Brain microvascular endothelial cell (primary cell): ENCODE data around the gene SHROOM3.

Experiments used
- DNase-seq: peaks from one replicate; pipeline ENCODE4 v3.0.0-alpha.2; 2020
- H3K27ac ChIP-seq: fragments of 250-450 bp; sonication (Bioruptor Pico); 2 replicates; pipeline ENCODE4 v1.5.1; 2020; ENCODE audit warnings: mild to moderate bottlenecking, moderate library complexity
- H3K27me3 ChIP-seq: fragments of 250-450 bp; sonication (Bioruptor Pico); replicated peaks from 2 replicates; pipeline ENCODE4 v1.5.1; 2020; ENCODE audit warnings: mild to moderate bottlenecking
- H3K36me3 ChIP-seq: fragments of 250-450 bp; sonication (Bioruptor Pico); replicated peaks from 2 replicates; pipeline ENCODE4 v1.5.1; 2020; ENCODE audit warnings: mild to moderate bottlenecking
- H3K4me3 ChIP-seq: 2 replicates; pipeline ENCODE4 v1.5.1; 2011; ENCODE audit warnings: low read depth, mild to moderate bottlenecking, control low read depth, low read length, moderate library complexity
- in situ Hi-C: cut with HindIII; loops from 2 replicates; pipeline ENCODE4 v1.10.0; 2017; ENCODE audit warnings: low sequenced_read_pairs, low pct_ligation_motif_present
- TF ChIP-seq, protein P1 (sequence below): IDR thresholded peaks from 2 replicates; pipeline ENCODE4 v1.5.1; 2011; ENCODE audit warnings: low read depth, mild to moderate bottlenecking, moderate library complexity, low read length, control low read depth, inconsistent platforms; ENCODE audit errors: missing control alignments

SHROOM3 gene

GRCh38 chr4:76712564-76712963 lies 277.5 kb downstream of the SHROOM3 start:
- DNase-seq: no peak
- no peak overlapping the region for H3K27ac ChIP-seq
- in situ Hi-C loops: no loop called here

DNA sequence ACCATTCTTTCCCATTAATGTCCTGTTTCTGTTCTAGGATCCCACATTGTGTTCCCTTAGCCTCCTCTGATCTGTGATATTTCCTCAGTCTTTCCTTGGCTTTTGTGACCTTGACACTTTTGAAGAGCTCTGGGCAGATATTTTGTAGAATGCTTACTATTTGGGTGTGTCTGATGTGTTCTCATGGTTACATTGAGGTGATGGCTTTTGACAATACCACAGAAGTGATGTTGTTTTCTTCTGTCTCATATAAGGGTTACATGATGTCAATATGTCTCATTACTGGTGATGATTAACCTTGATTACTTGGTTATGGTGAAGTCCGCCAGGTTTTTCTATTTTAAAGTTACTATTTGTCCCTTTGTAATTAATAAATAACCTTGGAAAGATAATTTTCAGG lies 279.2 kb downstream of the SHROOM3 start:
- in situ Hi-C loops: no loop called here
- Histone ChIP-seq H3K27ac (no peak overlapping the region), H3K27me3 (no peaks in the 10 kb centered on the region), H3K36me3 (no peaks in the 10 kb centered on the region), H3K4me3 (no peak overlapping the region)
- DNase-seq: no peak
- TF ChIP-seq, protein P1, sequence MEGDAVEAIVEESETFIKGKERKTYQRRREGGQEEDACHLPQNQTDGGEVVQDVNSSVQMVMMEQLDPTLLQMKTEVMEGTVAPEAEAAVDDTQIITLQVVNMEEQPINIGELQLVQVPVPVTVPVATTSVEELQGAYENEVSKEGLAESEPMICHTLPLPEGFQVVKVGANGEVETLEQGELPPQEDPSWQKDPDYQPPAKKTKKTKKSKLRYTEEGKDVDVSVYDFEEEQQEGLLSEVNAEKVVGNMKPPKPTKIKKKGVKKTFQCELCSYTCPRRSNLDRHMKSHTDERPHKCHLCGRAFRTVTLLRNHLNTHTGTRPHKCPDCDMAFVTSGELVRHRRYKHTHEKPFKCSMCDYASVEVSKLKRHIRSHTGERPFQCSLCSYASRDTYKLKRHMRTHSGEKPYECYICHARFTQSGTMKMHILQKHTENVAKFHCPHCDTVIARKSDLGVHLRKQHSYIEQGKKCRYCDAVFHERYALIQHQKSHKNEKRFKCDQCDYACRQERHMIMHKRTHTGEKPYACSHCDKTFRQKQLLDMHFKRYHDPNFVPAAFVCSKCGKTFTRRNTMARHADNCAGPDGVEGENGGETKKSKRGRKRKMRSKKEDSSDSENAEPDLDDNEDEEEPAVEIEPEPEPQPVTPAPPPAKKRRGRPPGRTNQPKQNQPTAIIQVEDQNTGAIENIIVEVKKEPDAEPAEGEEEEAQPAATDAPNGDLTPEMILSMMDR: no peak

More at GRCh38 chr4:76712564-76712963, 277.5 kb downstream of the SHROOM3 start:
- Histone ChIP-seq H3K36me3 (no peaks in the 10 kb centered on the region), H3K4me3 (no peak overlapping the region), H3K27me3 (no peaks in the 10 kb centered on the region)
- TF ChIP-seq, protein P1: no peak

DNA sequence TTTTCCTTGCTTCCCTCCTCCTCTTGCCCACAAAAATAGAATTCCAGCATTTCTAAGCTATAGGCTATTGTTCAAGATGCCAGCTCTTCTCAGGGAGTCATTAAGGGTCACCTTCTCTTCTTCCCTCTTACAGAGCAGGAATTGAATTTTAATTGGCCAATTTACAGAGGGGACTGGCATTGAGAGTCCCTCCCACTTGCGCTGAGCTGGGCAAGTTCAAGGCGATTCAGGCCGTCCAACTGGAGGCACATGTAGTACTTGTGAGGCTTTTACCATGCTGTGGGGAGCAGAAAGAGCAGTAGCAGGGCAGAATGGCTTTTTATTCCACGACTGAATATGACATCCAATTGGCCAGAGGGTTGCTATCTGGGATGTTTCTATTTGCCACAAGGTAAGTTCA lies 281.0 kb downstream of the SHROOM3 start:
- Histone ChIP-seq H3K27me3 (no peaks in the 10 kb centered on the region), H3K36me3 (no peaks in the 10 kb centered on the region), H3K4me3 (no peak overlapping the region), H3K27ac (no peak overlapping the region)
- DNase-seq: no peak
- TF ChIP-seq, protein P1: no peak
- in situ Hi-C loops: no loop called here

- Histone ChIP-seq H3K36me3 (no peaks in the 10 kb centered on the region), H3K27ac (no peak overlapping the region), H3K4me3 (no peak overlapping the region), H3K27me3 (no peaks in the 10 kb centered on the region)
- no peak for DNase-seq
- in situ Hi-C loops: no loop called here
- TF ChIP-seq, protein P1: no peak
These were observed 281.6 kb downstream of the SHROOM3 start for GRCh38 chr4:76716658-76717057.

- Histone ChIP-seq H3K27ac (no peak overlapping the region), H3K4me3 (no peak overlapping the region), H3K27me3 (no peaks in the 10 kb centered on the region), H3K36me3 (no peaks in the 10 kb centered on the region)
- TF ChIP-seq, protein P1: no peak
- in situ Hi-C loops: no loop called here
- DNase-seq: no peak
These were observed 282.4 kb downstream of the SHROOM3 start for GRCh38 chr4:76717431-76717830.

- no peaks in the 10 kb centered on the region for H3K27me3 ChIP-seq
- no peak overlapping the region for H3K27ac ChIP-seq
- TF ChIP-seq, protein P1: no peak
- in situ Hi-C loops: no loop called here
- no peaks in the 10 kb centered on the region for H3K36me3 ChIP-seq
- no peak for DNase-seq
- no peak overlapping the region for H3K4me3 ChIP-seq
These were observed 283.0 kb downstream of the SHROOM3 start for GRCh38 chr4:76718021-76718420.
